ENCODE measurements around the gene SIL1. TPM values are rescaled to one million over a fixed set of nuclear protein-coding genes. Genes with fewer than 3 reads are reported as not detected.
A peak's percentile ranks its signal among the peaks of the same experiment; 100 is the strongest.

SIL1 gene
- total and polyA plus RNA-seq, 2 experiments from 2014 or later = 78.8 to 89.8 TPM

GRCh38 chr5:139204196-139204595 is 6.0 kb upstream of the SIL1 start:
- no peaks in the 10 kb centered on the region for H4K20me1 ChIP-seq (ENCODE audit: insufficient read depth)
- no peak overlapping the region for H3K4me3 ChIP-seq
- H3K27me3 ChIP-seq (replicated peaks; ENCODE audit: insufficient read depth) = no peaks in the 10 kb centered on the region
- H3K36me3 ChIP-seq (ENCODE audit: low read depth) = no peaks in the 10 kb centered on the region
- H2AFZ ChIP-seq = no peak overlapping the region
- no peak overlapping the region for H3K27ac ChIP-seq
- in situ Hi-C loops (cut with MboI) = no loop called here
- TF ChIP-seq EZH2phosphoT487 (IDR thresholded peaks at IDR 0.05; ENCODE audit: insufficient read depth, low read depth) = no peak
- TF ChIP-seq EZH2 (IDR thresholded peaks at IDR 0.05; ENCODE audit: insufficient read depth, poor library complexity, severe bottlenecking) = no peak
- H3K4me1 ChIP-seq (ENCODE audit: insufficient read depth) = no peaks in the 10 kb centered on the region
- H3K9me2 ChIP-seq (ENCODE audit: insufficient read depth) = no peaks in the 10 kb centered on the region
- H3K9ac ChIP-seq = no peak overlapping the region
- WGBS, 2 experiments (ENCODE audit: low coverage in 1 of 2, low lambda C conversion rate in 2 of 2, missing lambda C conversion rate in 2 of 2) = 25 to 37% methylated on average over 2 of the region's 2 CpGs
- no peaks in the 10 kb centered on the region for H3K79me2 ChIP-seq (ENCODE audit: insufficient read depth)
- H3K9me3 ChIP-seq (ENCODE audit: low read depth) = no peaks in the 10 kb centered on the region
- H3F3A ChIP-seq (ENCODE audit: insufficient read depth) = no peaks in the 10 kb centered on the region
- no peak for DNase-seq
- H3K4me2 ChIP-seq (ENCODE audit: unreplicated experiment) = no peak overlapping the region

GRCh38 chr5:139199321-139199720 is 1.2 kb upstream of the SIL1 start:
- Histone ChIP-seq H3K4me1 (ENCODE audit: insufficient read depth) (peaks cover 9% of the 10 kb centered on the region; the same call in 1 of the 2 replicates), H3K4me2 (ENCODE audit: unreplicated experiment) (no peak overlapping the region), H3K4me3 (no peak overlapping the region), H4K20me1 (ENCODE audit: insufficient read depth) (no peaks in the 10 kb centered on the region), H3K36me3 (ENCODE audit: low read depth) (no peaks in the 10 kb centered on the region), H3K9me3 (ENCODE audit: low read depth) (no peaks in the 10 kb centered on the region), H3K9ac (no peak overlapping the region), H3F3A (ENCODE audit: insufficient read depth) (0 out of 2 replicates have a peak, but pooled peaks cover 4% of the 10 kb centered on the region), H3K27me3 (replicated peaks; ENCODE audit: insufficient read depth) (no peaks in the 10 kb centered on the region), H3K9me2 (ENCODE audit: insufficient read depth) (no peaks in the 10 kb centered on the region), H2AFZ (no peak overlapping the region), H3K27ac (no peak overlapping the region), H3K79me2 (ENCODE audit: insufficient read depth) (peaks cover 33% of the 10 kb centered on the region)
- in situ Hi-C loops (cut with MboI) = no loop called here
- TF ChIP-seq EZH2phosphoT487 (IDR thresholded peaks at IDR 0.05; ENCODE audit: insufficient read depth, low read depth) (no peak), EZH2 (IDR thresholded peaks at IDR 0.05; ENCODE audit: insufficient read depth, poor library complexity, severe bottlenecking) (no peak)
- no peak for DNase-seq
- WGBS, 2 experiments (ENCODE audit: low coverage in 1 of 2, low lambda C conversion rate in 2 of 2, missing lambda C conversion rate in 2 of 2) = 95 to 96% methylated on average over 4 of the region's 4 CpGs

DNA sequence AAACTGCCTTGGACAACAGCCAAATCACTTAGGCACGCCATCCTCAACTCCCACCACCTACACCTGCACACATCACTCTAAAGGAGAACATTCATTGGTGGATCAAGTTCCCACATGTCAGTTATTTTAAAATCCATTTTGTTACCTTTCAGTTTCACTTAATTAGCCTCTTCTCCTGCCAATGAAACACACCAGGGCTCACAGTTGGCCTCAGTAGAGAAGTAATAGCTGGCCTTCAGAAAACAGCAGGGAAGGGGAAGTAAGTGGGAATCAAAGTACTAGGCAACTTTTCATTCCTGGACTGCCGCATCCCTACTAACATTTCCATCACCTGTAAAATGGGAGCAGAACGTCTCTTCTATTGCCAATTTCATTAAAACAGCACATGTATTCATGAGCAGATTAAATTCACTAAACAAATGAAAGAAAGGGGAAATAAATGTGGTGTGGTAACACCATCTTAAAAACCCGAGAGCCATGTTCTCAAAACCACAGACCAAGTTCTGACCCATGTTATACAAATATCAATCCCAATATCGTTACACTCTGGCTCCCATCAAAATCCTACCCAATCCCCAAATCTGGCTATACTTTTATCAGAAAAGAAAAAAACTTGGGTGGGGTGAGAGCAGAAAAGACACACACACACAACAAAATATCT is 1.7 kb downstream of the SIL1 start:
- 0 out of 2 replicates have a peak, but pooled peaks cover 9% of the 10 kb centered on the region for H3F3A ChIP-seq (ENCODE audit: insufficient read depth)
- H3K36me3 ChIP-seq (ENCODE audit: low read depth) = no peaks in the 10 kb centered on the region
- no peaks in the 10 kb centered on the region for H3K9me2 ChIP-seq (ENCODE audit: insufficient read depth)
- 0 out of 2 replicates have a peak overlapping the region, but pooled peaks have one; percentile 99 for H3K4me3 ChIP-seq
- in situ Hi-C loops (cut with MboI) = no loop called here
- H3K9me3 ChIP-seq (ENCODE audit: low read depth) = no peaks in the 10 kb centered on the region
- H3K4me2 ChIP-seq (ENCODE audit: unreplicated experiment) = peak overlapping the region; percentile 100
- TF ChIP-seq EZH2 (IDR thresholded peaks at IDR 0.05; ENCODE audit: insufficient read depth, poor library complexity, severe bottlenecking) (no peak), EZH2phosphoT487 (IDR thresholded peaks at IDR 0.05; ENCODE audit: insufficient read depth, low read depth) (no peak)
- H3K9ac ChIP-seq = no peak overlapping the region
- H2AFZ ChIP-seq = no peak overlapping the region
- H3K27ac ChIP-seq = no peak overlapping the region
- H4K20me1 ChIP-seq (ENCODE audit: insufficient read depth) = no peaks in the 10 kb centered on the region
- DNase-seq = no peak
- H3K79me2 ChIP-seq (ENCODE audit: insufficient read depth) = peaks cover 55% of the 10 kb centered on the region
- WGBS, 2 experiments (ENCODE audit: low coverage in 1 of 2, low lambda C conversion rate in 2 of 2, missing lambda C conversion rate in 2 of 2) = 96 to 98% methylated on average over 5 of the region's 5 CpGs
- no peaks in the 10 kb centered on the region for H3K27me3 ChIP-seq (replicated peaks; ENCODE audit: insufficient read depth)
- peaks cover 9% of the 10 kb centered on the region; the same call in 1 of the 2 replicates for H3K4me1 ChIP-seq (ENCODE audit: insufficient read depth)

DNA sequence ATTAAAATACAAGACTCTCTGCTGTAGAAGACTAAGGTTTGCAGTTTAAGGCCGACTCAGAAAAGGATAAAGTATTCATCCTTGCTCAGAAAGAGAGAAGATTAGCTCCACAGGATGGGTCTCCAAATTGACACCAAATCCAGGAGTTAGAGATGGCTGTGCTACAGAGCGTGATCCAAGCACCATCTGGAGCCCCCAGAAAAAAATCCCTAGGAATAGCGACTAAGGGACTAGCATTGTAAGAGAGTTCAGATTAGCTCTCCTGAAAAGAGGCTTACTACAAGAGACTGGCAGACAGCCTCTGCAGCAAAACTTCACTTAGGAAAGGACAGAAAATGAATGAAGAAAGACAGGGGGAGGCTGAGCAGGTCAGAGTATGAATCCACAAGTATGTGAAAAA is 3.7 kb downstream of the SIL1 start:
- Histone ChIP-seq H3K4me1 (ENCODE audit: insufficient read depth) (peaks cover 21% of the 10 kb centered on the region), H3K4me2 (ENCODE audit: unreplicated experiment) (no peak overlapping the region), H3K79me2 (ENCODE audit: insufficient read depth) (peaks cover 61% of the 10 kb centered on the region), H3K27ac (no peak overlapping the region), H3K36me3 (ENCODE audit: low read depth) (no peaks in the 10 kb centered on the region), H4K20me1 (ENCODE audit: insufficient read depth) (no peaks in the 10 kb centered on the region), H3K9me2 (ENCODE audit: insufficient read depth) (no peaks in the 10 kb centered on the region), H3K27me3 (replicated peaks; ENCODE audit: insufficient read depth) (no peaks in the 10 kb centered on the region), H3K9me3 (ENCODE audit: low read depth) (no peaks in the 10 kb centered on the region), H3K9ac (no peak overlapping the region), H3F3A (ENCODE audit: insufficient read depth) (peaks cover 20% of the 10 kb centered on the region; the same call in 1 of the 2 replicates), H2AFZ (no peak overlapping the region), H3K4me3 (no peak overlapping the region)
- no peak for TF ChIP-seq EZH2 (IDR thresholded peaks at IDR 0.05; ENCODE audit: insufficient read depth, poor library complexity, severe bottlenecking)
- no peak for TF ChIP-seq EZH2phosphoT487 (IDR thresholded peaks at IDR 0.05; ENCODE audit: insufficient read depth, low read depth)
- DNase-seq = no peak
- in situ Hi-C loops (cut with MboI) = no loop called here
- WGBS, 2 experiments (ENCODE audit: low coverage in 1 of 2, low lambda C conversion rate in 2 of 2, missing lambda C conversion rate in 2 of 2) = 95 to 98% methylated on average over 3 of the region's 3 CpGs
